NCI-H774 (cell line): ENCODE measurements around the gene ASXL2.
"Not testable (repeated sequence)": the region's sequence is repeated elsewhere in the genome, so short reads cannot be mapped to it uniquely, and the experiment has no call there.

Source experiments
- DNase-seq: peaks from one replicate; lab custom pipeline; 2025; lab: John Stamatoyannopoulos, UW

Gene ASXL2

DNA sequence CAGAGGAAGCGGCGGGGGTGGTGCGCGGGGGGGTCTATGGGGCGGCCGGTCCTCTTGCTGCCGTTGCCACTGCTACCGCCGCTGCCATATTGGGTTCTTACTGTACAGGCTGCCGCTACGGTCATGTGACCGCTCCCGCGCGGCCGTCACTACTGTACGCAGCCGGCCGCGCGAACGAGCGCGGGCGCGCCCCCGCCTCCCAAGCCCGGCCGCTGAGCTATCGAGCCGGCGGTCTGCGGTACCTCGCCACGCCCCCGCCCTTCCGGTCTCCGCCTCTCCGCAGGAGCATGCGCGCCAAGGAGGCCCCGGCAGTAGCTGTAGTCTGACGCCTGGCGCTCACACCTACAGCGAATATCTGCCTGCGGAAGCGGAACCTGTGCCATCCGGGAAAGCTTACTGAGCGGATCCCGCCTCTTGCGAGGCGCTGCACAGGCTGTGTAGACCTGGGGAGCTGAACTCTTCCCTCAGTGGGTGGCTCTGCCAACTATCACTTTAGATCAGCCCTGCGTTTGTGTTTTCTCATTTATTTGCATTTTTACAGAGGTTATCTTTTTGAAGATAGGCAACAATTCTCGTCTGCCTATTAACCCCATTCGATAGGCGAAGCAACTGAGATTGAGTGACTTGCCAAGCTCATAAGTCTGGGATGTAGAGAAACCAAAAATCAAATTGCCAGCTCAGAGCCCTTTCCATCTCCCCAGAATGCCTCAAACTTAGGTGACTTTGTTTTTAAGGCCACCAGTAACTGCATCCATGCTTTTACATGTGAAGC is at the start of gene ASXL2:
TSS of gene ASXL2 (minus strand) at position 127 of the 772 bp plus-strand sequence. CDS start 265 bp downstream, outside the sequence.
- peak; percentile 97 for DNase-seq

DNA sequence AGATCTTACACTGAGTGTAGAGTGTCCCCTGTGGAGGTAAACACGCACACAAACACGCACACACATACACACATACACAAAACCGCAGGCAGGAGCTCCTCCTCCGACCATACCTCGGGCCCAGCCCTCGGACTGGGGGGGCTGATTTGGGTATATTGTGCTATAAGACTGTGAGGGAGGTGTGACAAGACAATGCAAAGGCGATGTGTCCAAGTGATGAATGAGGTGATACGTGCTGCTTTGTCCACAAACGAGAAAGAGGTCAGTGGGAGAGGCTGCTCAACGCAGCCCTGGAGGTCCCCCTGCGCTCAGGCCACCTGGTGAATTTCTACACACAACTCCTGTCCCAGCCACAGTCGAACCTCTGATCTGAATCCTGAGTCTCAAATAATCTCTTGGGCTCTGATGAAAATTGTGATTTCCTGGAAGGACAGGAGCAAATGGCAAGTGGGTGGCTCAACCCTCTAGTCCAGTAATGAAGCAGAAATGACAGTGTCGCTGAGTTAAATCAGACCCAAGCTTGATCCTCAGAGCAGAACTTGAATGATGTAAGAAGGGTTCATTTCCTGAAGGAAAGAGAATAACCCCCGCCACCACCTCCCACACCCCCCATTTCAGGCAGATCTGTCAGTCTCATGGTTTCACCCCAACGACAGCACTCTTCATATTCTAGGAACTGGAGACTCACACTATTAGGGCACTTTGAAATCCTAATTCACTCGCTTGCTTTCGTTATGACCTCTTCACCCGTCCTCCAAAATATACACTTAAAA is 48.9 kb upstream of the ASXL2 start:
- DNase-seq = no peak

DNA sequence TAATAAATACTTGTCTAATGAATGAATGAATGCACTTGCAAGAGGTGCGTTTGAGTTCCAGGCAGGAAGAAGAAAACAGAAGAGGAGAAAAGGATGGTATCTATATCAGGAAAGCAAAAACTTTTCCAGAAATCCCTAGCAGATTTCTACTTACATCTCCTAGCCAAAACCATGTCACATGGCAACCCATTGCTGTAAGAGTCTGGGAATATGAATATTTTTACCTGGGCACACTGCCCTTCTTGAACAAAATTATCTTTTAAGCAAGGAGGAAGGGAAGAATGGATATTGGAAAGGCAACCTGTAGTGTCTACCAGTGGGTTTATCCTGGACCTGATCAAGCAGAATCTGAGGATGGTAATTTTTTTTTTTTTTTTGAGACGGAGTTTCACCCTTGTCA is 44.2 kb upstream of the ASXL2 start:
- no peak for DNase-seq

DNA sequence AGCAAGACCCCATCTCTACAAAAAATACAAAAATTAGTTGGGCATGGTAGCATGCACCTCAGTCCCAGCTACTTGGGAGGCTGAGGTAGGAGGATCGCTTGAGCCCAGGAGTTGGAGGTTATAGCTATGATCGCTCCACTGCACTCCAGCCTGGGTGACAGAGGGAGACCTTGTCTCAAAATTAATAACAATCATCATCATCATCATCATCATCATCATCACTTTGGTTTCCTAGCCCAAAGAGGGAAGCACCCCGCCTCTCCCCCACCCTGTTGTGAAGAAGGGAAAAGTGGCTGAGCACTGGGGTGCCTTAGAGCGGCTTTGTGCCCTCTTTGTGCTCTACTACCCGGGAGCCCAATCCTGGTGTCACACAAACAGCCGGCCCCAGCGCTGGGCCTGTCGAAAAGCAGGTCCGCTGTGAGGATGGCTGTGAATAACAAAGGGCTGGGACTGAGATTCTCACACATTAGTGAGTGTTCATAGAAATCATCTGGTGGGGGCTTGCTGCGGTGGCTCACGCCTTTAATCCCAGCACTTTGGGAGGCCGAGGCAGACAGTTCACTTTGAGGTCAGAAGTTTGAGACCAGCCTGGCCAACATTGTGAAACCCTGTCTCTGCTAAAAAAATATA is 42.6 kb upstream of the ASXL2 start:
- no peak for DNase-seq

DNA sequence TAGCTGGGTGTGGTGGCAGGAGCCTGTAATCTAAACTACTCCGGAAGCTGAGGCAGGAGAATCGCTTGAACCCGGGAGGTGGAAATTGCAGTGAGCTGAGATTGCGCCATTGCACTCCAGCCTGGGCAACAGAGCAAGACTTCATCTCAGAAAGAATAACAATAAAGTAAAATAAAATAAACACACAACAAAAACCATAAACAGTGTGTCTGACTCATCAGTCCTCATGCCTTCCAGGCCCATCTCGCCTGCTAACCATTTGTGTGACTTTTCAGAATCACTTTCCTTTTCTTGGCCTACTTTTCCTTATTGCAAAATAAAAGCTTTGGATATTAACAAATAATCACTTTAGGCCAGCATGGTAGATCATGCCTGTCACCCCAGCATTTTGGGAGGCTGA is 42.0 kb upstream of the ASXL2 start:
- DNase-seq = no peak

DNA sequence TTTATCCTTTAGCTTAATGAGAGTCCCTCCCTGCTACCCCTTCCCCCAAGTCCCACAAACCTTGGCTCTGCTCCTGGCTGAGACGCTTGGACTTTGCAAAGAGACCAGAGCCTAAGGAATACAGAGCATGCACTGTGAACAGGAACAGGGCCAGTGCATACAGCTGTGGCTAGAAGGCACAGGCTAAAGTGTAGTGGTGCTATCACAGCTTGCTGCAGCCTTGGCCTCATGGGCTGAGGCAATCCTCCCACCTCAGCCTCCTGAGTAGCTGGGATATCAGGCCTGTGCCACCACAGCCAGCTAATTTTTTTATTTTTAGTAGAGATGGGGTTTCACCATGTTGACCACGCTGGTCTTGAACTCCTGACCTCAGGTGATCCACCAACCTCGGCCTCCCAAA is 39.5 kb upstream of the ASXL2 start:
- no peak for DNase-seq

DNA sequence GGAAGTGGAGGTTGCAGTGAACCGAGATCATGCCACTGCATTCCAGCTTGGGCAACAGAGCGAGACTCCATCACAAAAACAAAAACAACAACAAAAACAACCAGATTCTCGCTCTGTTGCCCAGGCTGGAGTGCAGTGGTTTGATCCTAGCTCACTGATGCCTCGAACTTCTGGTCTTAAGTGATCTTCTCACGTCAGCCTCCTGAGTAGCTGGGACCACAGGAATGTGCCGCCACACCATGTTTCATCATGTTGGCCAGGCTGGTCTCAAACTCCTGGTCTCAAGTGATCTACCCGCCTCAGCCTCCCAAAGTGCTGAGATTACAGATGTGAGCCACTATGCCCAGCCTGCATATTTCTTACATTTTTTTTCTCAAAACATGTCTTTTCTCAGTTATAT is 39.1 kb upstream of the ASXL2 start:
- not testable (repeated sequence) for DNase-seq

DNA sequence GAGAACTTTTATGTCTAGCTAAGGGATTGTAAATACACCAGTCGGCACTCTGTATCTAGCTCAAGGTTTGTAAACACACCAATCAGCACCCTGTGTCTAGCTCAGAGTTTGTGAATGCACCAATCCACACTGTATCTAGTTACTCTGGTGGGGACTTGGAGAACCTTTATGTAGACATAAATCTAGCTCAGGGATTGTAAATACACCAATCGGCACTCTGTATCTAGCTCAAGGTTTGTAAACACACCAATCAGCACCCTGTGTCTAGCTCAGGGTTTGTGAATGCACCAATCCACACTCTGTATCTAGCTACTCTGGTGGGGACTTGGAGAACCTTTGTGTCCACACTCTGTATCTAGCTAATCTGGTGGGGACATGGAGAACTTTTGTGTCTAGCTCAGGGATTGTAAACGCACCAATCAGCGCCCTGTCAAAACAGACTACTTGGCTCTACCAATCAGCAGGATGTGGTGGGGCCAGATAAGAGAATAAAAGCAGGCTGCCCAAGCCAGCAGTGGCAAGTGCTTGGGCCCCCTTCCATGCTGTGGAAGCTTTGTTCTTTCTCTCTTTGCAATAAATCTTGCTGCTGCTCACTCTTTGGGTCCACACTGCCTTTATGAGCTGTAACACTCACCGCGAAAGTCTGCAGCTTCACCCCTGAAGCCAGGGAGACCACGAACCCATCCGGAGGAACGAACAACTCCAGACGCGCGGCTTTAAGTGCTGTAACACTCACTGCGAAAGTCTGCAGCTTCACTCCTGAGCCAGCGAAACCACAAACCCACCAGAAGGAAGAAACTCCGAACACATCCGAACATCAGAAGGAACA is 37.9 kb upstream of the ASXL2 start:
- not testable (repeated sequence) for DNase-seq

DNA sequence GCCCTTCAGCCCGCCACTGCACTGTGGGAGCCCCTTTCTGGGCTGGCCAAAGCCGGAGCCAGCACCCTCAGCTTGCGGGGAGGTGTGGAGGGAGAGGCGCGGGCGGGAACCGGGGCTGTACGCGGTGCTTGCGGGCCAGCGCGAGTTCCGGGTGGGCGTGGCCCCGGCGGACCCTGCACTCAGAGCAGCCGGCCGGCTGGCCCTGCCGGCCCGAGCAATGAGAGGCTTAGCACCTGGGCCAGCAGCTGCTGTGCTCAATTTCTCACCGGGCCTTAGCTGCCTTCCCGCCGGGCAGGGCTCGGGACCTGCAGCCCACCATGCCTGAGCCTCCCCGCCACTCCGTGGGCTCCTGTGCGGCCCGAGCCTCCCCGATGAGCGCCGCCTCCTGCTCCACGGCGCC is 37.1 kb upstream of the ASXL2 start:
- not testable (repeated sequence) for DNase-seq

DNA sequence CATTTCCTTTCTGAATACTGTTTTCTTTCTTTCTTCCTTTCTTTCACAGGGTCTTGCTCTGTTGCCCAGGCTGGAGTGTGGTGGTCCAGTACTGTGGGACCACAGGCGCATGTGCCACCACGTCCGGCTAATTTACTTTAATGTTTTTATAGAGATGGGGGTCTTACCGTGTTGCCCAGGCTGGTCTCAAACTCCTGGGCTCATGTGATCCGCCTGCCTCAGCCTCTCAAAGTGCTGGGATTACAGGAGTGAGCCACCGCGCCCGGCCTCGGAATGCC is 35.3 kb upstream of the ASXL2 start:
- not testable (repeated sequence) for DNase-seq

DNA sequence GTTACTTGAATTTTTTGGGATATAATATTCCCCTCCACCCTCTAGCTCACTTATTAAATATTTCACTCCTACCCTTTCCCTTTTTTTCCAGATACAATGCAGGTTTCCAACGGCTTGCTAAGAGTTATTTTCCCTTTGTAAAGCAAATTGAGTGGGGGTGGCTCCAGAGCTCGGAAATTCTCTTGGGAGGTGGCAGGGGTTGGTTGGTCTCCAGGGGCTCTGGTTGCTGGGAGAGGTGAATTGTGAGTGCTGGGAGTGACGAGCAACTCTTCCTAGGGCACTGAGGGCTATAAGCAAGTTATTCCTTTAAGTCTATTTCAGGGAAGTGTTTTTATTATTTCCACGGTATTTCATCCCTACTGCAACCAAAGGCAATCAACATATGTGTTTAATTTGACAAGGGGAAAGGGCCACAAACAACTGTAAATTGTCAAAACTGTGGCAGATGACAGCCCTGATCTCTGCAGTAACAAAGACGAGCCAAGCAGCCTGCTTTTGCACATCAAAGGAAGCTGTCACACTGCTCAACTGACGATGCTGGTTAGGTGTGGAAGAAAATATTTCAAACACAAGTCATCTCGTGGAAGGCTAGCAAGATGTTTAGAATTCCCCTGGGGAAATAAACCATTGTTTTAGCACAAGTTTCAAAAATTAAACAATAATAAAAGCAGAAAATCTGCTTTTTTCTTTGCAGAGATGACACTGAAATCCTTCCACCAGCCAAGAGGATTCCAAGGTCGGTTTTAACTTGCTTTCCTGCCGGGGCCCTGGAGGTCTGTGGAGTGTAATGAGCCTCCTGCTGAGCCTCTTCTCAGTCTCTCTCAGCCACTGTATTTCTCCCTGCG is 34.8 kb upstream of the ASXL2 start:
- no peak for DNase-seq

DNA sequence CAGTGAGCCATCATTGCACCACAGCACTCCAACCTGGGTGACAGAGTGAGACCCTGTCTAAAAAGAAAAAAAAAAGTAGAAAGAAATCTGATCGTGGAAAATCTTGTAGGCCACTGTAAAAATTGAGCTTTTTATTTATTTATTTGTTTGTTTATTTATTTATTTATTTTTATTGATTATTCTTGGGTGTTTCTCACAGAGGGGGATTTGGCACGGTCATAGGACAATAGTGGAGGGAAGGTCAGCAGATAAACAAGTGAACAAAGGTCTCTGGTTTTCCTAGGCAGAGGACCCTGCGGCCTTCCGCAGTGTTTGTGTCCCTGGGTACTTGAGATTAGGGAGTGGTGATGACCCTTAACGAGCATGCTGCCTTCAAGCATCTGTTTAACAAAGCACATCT is 31.3 kb upstream of the ASXL2 start:
- DNase-seq = not testable (repeated sequence)

DNA sequence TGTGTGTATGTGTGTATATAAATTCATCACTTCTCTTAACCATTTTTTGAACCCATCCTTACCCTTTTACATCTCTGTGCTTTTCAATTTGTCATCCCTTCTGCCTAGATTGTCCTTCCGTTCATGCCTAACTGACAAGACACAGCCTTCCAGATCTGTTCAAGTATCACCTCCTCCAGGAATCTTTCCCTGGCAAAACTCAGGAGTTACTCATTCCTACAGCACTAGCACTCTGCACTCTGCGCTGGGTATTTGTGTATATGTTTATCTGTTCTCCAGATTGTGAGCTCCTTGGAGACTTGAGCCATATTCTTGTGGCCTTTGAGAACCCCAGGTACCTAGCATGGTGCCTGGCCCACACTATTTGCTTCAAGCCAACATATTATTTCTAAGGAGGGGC is 26.8 kb upstream of the ASXL2 start:
- no peak for DNase-seq

DNA sequence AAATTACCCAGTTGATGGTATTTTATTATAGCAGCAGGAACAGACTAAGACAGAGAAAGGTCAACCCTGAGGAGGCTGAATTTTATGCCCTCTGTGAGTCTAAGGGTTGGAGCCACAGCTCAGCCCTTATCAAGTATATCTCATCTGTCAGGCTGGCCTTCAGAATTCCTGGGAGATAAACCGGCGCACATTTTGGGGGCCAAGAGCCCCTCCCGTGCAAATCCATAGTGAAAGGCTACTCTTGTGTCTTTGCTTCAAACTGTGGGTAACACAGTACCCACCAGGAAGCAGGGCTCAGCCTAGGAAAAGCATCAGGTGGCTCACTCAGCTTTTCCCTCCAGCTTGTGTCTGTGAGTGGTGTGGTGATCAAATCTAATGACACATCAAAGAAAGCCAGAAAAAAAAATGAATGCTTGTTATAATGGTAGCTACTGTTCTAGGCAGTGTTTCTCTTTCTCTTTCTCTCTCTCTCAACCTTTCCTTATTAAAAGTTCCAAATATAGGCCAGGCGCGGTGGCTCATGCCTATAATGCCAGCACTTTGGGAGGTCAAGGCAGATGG is 25.0 kb upstream of the ASXL2 start:
- DNase-seq = no peak

DNA sequence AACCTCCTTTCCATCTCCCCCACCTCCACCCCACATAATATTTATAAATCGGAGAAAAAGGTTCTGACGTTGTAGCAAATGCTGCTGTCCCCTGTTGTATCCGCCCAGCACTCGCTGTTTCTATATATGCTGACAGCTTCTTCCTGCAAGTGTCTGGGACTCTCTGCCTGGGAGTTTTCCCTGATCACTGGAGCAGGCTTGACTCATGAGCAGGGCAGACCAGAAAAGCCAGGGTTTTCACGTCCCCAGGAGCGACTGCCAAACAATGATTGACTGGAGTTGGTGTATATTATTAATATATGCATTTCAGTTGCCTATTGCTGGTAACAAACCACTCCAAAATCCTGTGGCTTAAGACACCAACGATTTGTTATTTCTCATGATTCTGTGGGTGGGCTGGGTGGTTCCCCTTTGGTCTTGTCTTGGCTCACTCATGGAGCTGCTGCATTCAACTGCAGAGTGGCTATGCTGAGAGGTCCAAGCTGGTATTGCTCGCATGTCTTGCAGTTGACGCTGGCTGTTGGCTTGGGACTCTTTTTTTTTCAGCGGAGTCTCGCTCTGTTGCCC is 21.2 kb upstream of the ASXL2 start:
- DNase-seq = no peak

DNA sequence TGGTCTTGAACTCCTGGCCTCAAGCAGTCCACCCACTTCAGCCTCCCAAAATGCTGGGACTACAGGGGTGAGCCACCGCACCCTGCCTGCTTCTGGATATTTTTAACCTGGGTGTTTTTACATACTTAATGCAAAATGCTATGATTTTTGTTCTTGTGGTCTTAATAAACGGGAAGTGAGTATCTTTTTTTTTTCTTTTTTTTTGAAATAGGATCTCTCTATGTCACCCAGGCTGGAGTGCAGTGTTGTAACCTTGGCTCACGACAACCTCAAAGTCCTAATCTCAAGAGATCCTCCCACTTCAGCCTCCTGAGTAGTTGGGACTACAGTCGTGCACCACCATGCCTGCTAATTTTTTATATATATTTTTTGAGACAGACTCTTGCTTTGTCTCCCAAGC is 19.2 kb upstream of the ASXL2 start:
- DNase-seq = no peak

DNA sequence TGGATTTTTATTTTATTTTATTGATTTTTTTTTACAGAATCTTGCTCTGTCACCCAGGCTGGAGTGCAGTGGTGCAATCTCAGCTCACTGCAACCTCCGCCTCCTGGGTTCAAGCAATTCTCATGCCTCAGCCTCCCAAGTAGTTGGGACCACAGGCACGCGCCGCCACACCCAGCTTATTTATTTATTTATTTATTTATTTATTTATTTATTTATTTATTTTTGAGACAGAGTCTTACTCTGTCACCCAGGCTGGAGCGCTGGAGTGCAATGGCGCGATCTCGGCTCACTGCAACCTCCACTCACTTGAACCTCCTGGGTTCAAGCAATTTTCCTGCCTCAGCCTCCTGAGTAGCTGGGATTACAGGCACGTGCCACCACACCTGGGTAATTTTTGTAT is 18.0 kb upstream of the ASXL2 start:
- DNase-seq = not testable (repeated sequence)

DNA sequence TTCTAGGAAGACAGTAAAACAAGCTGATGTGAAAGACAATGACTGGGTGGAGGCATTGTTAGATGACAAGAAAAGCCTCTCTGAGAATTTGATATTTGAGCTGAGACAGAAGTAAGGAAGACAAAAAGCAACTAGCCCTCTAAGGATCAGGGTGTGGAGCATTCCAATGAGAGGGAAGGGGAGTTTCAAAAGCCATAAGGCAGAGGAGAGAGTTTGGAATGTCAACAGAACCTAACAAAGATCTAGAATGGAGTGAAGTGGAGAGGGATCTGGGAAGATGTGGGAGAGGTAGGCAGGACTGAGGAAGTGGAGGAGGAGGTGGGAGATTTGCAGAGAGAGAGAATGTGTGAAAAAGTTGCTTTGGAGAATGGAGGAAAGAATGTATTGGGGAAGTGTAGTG is 17.3 kb upstream of the ASXL2 start:
- DNase-seq = no peak

DNA sequence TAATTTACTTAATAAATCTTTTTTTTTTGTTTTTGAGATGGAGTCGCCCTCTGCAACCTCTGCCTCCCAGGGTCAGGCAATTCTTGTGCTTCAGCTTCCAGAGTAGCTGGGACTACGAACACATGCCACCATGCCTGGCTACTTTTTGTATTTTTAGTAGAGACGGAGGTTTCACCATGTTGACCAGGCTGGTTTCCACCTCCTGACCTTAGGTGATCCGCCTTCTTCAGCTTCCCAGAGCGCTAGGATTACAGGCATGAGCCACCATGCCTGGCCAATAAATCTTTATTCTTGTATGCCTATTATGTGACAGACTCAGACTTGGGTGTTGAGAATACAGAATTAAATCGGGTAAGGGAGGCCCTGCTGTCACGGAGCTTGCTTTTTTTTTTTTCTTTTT is 16.7 kb upstream of the ASXL2 start:
- DNase-seq = no peak

DNA sequence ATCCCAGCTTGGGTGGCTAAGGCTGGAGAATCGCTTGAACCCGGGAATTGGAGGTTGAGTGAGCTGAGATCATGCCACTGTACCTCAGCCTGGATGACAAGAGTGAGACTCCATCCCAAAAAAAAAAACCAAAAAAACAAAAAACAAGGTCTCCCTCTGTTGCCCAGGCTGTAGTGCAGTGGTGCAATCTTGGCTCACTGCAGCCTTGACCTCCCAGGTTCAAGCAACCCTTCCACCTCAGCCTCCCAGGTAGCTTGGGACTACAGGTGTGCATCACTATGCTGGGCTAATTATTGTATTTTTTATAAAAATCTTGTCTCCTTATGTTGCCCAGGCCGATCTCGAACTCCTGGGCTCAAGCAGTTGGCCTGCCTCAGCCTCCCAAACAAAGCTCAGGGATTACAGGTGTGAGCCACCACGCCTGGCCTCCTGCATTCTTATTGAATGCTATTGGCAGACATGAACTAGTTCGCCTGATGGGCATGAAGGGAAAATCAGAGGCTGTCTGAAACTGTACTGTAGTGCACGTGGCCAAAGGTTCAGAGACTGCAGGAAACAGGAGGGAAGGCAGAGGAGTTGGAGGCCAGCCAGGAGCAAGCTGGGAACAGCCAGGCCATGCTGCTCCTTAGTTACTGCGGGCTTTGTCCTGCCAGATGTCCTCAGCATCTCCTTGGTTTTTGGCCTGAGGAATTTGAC is 16.0 kb upstream of the ASXL2 start:
- DNase-seq = no peak
